Measurements from ENCODE around the gene RDH16.
"Not testable (repeated sequence)": the region's sequence is repeated elsewhere in the genome, so short reads cannot be mapped to it uniquely, and the experiment has no call there.

DNA sequence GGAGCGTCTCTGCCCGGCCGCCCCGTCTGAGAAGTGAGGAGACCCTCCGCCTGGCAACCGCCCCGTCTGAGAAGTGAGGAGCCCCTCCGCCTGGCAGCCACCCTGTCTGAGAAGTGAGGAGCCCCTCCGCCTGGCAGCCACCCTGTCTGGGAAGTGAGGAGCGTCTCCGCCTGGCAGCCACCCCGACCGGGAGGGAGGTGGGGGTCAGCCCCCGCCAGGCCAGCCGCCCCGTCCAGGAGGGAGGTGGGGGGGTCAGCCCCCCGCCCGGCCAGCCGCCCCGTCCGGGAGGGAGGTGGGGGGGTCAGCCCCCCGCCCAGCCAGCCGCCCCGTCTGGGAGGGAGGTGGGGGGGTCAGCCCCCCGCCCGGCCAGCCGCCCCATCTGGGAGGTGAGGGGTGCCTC is 6.1 kb upstream of the RDH16 start:
- not testable (repeated sequence) for TF ChIP-seq CTCF, EZH2, EZH2phosphoT487 (IDR thresholded peaks at IDR 0.05)
